T-helper 1 cell (primary cell): ENCODE data around the gene PLEKHA8.

Experiments
- DNase-seq, 5 donors: peaks; one replicate each; pipeline ENCODE4 v3.0.0-alpha.2; 2012 to 2020

PLEKHA8 gene

GRCh38 chr7:30170476-30171205 is 142.4 kb downstream of the PLEKHA8 start:
- no peak for DNase-seq

GRCh38 chr7:30171766-30172447 is 143.7 kb downstream of the PLEKHA8 start:
- no peak for DNase-seq

GRCh38 chr7:30172451-30172850 is 144.2 kb downstream of the PLEKHA8 start:
- no peak for DNase-seq

- DNase-seq, result no peak
Observed at GRCh38 chr7:30173058-30173897, 145.1 kb downstream of the PLEKHA8 start.

- no peak for DNase-seq
Observed at GRCh38 chr7:30175180-30175579, 147.0 kb downstream of the PLEKHA8 start.

- DNase-seq, result no peak
Observed at GRCh38 chr7:30175636-30176147, 147.5 kb downstream of the PLEKHA8 start.

- no peak for DNase-seq
Observed at GRCh38 chr7:30176463-30177109, 148.4 kb downstream of the PLEKHA8 start.

- DNase-seq, result no peak
Observed at GRCh38 chr7:30177186-30177585, 149.0 kb downstream of the PLEKHA8 start.

GRCh38 chr7:30177965-30178364 is 149.8 kb downstream of the PLEKHA8 start:
- no peak for DNase-seq

- DNase-seq, result no peak
Observed at GRCh38 chr7:30178748-30179436, 150.7 kb downstream of the PLEKHA8 start.
